ENCODE measurements around the gene LTB4R2.
"Not testable (repeated sequence)": the region's sequence is repeated elsewhere in the genome, so short reads cannot be mapped to it uniquely, and the experiment has no call there.

LTB4R2 gene

DNA sequence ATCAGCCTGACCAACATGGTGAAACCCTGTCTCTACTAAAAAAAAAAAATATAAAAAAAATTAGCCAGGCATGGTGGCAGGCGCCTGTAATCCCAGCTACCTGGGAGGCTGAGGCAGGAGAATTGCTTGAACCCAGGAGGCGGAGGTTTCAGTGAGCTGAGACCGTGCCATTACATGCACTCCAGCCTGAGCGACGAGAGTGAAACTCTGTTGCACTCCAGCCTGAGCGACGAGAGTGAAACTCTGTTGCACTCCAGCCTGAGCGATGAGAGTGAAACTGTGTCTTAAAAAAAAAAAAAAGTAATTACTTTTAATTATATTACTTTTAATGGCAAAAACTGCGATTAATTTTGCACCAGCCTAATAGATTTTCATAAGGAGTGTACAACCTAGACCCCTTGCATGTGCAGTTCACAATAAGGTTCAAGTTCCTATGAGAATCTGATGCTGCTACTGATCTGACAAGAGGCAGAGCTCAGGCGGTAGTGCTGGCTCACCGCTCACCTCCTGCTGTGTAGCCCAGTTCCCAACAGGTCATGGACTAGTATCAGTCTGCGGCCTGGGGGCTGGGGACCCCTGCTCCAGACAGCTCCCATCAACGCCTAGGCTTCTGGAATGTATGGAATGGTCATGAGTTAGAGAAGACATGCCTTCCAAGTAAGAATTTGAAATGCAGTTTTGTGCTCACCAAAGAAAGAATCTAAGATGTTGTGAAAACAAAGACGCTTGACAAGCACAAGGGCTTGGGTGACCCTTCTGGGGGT lies 11.5 kb downstream of the LTB4R2 start:
- no peak for DNase-seq (ENCODE audit: low spot score)

DNA sequence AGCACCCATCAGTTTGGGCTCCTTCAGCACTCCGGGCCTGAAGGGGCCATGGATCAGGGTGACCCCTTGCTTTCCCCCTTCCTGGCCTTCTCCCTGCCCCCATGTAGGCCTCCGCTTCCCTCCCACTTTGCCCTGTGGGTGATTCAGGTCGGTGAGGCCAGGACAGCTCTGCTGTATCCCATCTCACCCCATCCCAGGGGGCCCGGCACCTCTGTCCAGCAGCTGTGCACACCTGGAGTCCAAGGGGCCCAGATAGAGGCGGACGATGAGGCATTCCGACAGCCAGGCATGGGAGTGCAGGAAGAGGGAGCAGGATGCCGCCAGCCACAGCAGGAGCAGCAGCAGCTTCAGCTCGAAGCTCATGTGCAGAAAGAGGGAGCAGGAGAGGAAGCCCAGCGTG lies 12.7 kb downstream of the LTB4R2 start:
- no peak for DNase-seq (ENCODE audit: low spot score)

DNA sequence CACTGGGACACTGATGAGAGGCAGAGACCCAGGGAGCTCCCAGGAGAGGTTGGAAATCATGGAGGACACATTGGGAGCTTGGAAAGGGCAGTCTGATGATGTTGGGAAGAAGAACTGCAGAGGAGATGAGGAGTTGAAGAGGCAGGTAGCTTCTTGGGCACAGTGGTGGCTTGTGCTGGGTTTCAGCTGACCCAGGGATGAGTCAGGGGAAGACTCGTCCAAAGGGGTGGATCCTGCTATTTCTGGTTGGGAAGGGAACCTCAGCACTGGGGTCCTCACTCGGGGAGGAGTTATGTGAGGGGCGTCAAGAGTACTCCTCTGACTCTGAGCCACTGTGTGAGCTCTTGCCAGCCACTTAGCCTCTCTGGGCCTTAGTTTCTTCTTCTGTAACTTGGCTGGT lies 13.4 kb downstream of the LTB4R2 start:
- DNase-seq (ENCODE audit: low spot score) = no peak

DNA sequence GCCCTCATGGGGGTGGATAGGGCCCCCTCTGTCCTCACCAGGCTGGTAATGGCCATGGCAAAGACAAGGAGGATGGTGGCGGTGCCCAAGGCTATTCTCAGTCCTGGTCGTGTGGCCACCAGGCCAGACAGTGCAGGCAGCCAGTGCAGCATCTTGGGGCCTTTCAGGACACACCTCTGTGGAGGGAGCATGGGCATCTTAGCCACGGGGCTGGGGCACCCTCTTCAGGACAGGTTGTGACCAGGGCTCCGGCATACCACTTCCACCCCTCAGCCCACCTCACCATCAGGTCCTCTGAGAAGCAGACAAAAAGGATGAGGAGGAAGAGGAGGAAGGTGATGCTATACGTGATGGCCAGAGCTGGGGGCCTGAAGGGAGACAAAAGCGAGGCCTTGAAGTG lies 14.1 kb downstream of the LTB4R2 start:
- DNase-seq (ENCODE audit: low spot score) = no peak

DNA sequence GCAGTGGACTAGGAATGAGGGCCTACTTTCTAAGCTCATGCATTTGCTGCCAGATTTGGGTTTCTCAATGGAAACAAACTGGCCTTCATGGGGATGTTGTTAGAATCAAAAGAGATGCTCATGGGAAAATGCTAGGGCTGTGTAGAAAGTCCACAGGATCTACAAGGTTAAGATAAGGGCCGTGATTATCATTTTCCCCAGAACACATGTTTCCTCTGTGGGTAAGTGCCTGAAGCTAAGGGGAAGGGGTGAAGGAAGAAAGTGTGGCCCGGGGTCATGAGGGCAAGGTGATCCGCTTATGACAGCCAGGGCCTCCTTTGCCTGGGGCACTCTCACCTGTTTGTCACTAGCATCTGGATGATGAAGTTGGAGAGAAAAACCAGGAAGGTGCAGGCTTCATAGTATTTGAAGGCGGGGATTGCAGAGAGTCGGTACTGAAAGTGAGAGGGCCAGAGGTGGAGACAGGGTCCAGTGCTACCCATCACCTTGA lies 15.1 kb downstream of the LTB4R2 start:
- DNase-seq (ENCODE audit: low spot score) = no peak

DNA sequence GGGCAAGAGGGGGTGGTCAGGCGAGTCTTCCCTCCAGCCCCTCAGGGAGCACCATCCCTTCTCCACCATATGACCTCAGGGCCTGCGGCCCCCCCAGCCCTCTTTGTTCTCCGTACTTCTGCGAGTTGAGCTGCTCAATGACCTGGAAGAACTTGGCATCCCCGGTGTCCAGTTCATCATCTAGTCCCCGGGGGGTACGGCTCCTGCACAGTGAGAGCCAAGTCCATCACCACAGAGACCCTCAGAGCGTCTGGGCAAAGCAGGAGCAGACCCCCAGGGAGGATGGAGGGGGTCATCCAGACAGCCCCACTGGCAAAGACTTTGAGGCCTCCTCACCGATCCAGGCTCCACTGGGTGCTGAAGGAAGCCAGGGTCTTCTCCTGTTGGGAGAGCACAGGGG lies 16.0 kb downstream of the LTB4R2 start:
- no peak for DNase-seq (ENCODE audit: low spot score)

DNA sequence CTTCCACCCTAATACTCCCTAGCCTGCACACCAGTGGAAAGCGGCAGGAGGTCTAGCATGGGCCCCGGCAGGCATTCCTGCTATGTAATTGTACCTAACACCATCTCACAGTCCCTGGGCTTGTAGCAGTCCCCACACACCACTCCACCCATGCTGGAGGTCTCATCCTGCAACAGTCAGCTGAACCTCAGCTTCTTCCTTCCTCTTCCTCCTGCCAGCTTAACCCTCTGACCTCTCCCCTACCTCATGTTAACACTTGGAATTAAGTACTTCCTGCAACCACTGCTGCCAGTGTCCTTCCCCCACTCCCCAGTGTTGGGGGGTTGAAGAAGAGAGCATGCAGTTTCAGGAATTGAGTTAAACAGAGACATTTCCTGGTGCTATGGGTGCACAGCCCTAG lies 17.4 kb downstream of the LTB4R2 start:
- DNase-seq (ENCODE audit: low spot score) = no peak

DNA sequence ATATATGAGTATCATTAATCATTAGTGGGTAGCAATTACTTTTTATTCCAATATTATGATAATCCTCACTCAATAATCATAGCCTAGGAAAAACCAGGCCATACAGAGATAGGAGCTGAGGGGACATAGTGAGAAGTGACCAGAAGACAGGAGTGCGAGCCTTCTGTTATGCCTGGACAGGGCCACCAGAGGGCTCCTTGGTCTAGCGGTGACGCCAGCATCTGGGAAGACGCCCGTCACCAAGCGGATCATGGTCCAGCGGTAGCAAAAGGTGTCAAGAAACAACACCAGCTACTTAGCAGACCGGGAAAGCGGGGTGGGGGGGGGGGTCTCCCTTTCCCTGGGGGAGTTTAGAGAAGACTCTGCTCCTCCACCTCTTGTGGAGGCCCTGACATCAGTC lies 18.0 kb downstream of the LTB4R2 start:
- not testable (repeated sequence) for DNase-seq (ENCODE audit: low spot score)

DNA sequence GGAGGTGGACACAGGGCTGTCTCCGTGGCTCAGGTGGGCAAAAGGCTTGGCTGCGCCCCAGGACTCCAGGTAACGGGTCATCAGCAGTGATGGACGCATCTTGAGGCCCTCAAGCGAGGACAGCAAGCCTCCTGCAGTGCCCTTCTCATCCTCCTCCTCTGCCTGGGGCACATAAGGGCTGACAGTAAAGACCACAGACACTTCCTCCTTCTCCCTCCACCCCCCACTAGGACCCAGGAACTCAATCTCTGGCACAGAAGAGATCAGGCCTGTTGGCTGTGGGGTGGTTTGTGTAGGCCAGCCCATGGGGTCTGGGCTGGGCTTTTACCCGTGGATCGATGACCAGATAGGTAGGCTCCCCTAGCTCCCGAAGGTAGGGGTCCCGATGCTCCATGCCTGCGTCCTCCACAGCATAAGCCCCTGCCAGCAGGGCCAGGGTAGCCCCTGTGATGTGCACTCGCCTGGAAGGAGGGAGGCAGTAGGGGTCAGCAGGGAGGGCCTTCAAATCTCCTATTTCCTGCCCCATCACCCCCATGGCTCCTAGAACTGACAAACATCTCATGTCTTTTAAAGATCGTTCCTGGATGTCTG lies 19.2 kb downstream of the LTB4R2 start:
- no peak for DNase-seq (ENCODE audit: low spot score)

DNA sequence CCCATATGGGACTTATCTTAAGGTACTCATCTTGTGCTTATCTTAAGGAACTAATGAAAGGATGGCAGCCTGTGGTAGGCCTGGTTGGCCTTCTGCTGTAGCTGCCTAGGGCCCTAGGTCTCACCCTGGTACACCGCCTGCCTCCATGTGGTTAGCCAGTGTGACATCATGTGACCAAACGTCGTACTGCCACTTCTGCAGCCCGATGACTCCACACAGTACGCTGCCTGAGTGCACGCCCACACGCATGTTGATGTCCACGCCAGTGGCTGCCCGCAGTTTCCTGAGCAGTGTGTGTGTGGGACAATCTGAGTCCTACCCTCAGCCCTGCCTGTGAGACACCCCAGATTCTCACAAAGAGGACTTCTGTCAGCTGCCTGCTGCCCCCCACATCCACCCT lies 19.8 kb downstream of the LTB4R2 start:
- no peak for DNase-seq (ENCODE audit: low spot score)

DNA sequence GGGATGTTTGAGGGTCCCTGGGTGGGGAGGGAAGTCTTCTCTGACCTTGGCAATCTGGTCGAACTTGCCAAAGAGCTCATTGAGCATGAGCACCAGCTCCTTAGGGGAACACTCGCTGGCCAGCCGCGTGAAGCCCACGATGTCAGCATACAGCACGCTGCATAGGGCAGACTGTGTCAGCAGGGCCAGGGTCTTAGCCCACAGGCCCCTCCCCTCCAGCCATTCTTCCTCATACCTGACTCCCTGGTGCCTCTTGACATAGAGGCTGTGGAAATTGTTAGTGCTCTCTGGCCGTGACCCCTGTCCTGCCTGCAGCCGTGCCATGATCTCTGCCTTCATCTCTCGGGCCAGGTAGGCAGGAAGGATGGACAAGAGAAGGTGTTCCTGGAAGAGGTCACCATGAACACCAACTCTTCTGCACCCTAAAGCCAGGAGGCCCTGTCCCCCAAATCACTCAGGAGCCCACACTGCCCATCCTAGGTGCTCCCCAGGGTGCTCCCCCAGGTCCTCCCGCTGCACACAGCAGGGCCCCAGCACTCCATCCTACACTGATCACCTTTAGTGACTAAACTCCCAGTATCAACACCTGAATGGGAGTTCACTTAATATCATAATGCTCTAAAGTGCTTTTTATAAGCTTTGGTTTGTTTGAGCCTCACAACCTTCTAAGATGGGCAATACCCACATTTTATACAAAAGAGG lies 21.2 kb downstream of the LTB4R2 start:
- no peak for DNase-seq (ENCODE audit: low spot score)

DNA sequence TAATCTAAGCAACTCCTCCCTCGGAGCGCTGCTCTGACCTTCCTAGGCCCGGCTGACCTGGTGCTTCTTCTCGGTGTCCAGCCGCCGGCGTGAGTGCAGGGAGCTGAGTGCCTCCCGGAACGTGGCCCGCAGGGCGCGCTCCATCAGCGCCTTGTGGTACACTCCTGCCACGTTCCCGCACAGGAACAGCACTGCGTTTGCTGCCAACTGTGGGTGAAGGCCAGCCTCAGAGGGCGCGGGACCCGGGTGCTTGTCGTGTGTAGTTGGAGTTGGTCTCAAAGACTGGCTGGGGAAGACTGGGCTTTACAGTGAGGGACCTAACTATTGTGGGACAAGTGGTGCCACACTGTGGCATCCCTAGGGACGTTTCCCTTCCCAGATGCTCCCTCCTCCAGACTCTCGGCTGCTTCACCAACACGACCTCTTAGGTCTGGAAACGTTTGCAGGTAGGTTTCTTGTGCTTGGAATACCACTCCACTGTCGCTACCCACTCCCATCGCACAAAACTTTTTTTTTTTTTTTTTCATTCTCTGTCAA lies 21.9 kb downstream of the LTB4R2 start:
- DNase-seq (ENCODE audit: low spot score) = no peak

DNA sequence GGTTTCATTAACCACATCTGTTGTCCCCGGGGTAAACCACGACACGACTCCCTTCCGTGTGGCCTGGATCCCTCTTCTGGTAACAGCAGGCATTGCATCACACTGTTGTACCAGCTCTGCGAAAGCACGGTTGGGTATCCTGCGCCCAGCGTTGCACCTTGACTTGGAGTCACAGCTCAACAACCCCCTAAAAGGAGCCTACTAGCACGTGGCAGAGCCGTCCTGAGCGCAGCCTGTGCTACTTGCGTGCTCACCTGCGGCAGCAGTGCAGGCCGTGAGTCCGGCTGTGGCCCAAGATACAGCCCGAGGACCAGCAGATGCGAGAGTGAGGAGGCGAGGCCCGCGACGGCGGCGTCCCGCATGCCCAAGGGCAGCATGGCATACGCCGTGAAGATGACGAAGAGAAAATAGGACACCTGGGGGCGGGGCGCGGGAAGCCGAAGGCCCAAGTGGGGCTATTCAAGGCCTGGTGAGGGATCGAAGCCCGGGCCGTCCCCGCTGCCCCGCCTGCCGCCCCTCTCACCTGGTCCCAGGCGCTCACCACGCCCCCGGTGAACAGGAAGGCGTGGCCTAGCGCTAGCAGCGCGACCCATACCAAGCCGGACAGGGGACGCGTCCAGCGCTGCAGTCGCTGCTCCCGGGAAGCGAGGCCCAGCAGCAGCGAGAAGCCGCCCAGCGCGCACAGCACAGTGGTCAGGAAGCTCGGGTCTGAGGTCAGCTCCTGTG lies 22.5 kb downstream of the LTB4R2 start:
- peak; percentile 84 for DNase-seq (ENCODE audit: low spot score)

DNA sequence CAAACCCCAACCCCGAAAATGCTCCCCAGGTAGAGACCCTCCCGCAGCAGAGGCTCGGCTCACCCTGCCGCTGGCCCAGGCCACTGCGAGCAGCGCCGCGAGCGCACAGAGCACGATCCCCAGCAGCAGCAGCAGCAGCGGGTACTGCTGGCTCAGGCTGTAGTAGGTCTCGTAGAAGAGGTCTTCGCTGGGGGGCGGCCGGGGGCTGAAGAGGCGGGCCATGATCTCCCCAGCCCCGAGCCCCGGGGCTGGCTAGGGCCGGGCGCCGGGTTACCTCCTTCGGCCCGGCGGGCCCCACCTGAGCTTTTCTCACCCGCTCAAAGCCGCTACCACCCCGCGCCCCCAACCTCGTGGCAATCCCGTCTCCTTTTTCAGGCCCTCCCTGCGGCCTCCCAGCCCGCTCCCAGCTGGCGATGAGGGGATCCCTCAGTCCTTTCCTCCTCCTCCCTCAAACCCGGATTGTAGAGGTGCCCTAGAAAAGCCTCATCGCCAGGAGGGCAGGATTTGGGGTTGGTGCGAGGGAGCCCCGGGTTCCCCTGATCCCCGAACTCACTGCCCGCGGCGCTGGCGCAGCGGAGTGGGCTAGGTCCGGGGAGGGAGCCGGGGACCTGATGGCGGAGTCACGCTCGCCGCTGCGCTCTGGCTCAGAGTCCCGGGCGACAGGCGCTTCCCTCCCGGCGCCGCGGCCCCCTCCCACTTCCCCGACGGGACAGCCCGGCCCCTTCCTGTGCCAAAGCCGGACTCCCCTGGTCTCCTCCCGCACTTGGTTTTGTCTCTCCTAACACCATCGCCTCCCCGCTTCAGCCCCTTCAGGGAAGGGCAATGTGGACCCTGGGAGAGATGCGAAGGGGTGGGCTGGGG lies 24.7 kb downstream of the LTB4R2 start, which contains the start of gene ADCY4:
Gene ADCY4 (minus strand): TSS at position 641 of the 861 bp plus-strand sequence. CDS start 419 bp downstream, at position 222.
- DNase-seq (ENCODE audit: low spot score) = no peak

DNA sequence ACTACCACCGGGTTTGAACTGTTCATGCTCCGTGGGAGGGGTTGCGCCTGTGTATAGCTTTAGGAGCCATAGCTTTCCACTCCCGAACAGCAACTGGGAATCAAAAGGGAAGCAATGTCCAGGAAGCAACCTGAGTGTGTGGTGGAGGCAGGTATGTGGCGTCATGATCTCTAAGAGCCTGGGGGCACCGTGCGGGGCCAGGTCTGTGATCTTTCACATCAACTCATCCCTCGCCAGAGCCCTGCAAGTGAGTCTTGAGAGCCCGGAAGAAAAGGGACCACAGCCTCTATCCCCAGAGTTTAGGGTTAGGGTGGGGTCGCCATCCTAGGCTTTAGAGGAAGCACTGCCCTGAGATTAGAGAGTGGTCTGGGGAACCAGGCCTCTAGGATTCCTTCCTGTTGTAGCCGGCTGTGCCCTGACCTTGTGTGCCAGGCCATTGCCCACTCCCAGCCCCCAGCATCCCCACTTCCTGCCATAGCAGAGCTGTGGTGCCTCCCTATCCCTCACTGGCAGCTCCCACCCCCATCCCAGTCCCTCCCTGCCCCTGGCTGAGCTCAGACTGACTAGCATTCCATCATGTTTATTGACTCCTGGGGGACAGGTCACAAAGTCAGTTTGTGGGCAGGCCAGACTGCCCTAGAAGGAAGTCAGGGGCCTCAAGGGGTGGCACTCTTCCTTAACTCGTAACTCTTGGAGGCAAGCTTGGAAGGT lies 25.7 kb downstream of the LTB4R2 start:
- DNase-seq (ENCODE audit: low spot score) = no peak

DNA sequence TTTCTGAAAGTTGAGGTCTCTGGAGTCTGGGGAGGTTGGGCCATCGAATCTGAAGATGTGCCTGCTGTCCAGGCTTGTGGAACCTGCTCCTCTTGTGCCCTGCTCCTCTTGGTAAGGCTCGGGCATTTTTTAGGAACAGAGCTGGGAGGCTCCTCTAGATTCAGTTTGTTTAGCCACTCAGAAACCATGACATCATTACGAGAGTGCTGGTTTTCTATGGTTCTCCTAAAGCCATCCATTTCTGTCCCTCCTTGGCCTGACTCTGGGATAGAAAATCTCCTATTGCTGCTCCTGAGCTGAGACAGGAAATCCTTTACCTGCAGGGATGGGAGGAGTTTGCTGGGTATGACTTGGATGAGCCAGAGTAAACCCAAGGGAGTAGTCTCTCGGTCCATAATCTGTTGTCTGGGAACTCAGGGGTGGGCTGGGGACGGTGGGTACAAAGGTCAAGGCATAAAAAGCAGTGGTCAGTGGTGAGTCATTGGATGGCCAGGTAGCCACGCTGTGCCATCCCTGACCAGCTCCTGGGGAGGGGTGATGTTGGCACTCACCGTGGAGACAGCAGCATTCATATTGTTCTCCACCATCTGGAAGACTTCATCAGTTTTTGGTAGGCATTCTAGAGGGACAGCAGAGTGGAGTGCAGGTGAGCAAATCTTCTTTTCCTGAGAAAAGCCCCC lies 27.3 kb downstream of the LTB4R2 start:
- DNase-seq (ENCODE audit: low spot score) = no peak

DNA sequence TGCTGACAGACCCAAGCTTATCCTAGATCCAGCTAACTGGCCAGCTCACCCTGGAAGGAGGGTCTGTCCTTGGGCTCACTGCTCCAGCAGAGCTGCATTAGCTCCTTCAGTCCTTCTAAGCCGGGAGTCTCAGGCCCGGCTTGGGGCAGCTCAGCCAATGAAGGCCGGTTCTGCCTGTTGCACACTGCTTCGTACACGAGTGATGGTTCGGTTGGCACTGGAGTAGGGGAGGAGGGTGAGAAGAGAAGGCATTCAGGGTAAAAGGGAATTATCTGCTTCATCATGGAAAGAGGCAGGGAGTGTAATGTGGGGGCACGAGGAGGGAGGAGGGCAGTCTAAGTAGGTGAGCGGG lies 27.9 kb downstream of the LTB4R2 start:
- no peak for DNase-seq (ENCODE audit: low spot score)

DNA sequence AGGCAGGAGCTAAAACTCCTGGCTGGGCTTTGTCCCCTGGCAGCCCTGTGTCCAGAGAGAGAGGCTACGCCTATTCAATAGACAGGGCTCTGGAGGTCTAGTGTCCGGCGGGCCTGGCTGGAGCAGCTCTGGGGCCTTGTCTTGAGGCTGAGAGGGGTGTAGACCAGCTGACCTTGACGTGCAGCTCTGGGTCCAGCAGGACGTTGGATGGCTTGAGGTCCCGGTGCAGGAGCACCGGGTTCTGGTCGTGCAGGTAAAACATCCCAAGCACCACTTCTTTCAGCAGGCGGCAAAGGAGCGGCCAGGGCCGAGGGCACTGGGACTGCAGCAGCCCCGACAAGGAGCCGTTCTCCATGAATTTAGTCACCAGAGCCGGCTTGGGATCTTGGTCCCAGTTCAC lies 28.9 kb downstream of the LTB4R2 start:
- DNase-seq (ENCODE audit: low spot score) = no peak

DNA sequence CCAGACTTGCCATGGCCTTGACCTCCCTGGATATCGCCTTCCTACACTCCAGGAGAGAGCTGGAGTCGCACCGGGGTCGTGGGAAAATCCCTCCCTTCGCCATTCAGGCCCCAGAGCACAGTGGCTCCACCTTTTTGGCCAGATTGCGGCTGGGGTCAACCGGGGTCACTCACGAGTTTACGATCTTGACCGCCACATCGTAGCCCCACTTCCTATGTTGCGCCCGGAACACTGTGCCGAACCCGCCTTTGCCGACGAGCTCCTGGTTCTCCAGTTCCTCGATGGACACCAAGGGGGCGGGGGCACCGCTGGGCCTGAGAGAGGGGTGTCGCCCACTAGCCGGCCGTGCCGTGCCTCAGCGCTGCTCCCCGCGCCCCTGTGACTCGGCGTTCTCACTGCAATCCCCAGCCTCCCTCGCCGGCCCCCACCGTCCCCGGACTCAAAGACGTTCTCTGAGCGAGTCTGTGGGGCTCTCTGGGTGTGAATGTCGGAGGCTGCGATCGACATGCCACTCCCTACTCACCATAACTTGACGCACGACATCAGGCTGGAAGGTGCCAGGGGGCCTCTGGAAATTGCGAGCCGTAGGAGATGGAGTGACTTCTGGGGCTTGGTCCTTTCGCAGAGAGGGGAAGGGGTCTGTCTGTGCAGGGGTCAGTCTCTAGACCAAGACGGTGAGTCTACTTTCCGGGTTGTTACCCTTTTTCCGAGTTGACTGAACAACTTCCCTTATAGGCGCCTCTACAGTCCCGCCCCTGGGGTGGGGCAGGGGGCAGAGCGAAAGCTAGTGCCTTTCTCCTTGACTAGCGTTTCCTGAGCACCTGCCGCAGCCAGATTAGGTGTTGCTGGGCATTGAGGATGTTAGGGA lies 29.6 kb downstream of the LTB4R2 start, which contains the start of gene RIPK3:
Gene RIPK3 (minus strand): TSS at position 708 of the 868 bp plus-strand sequence. CDS start 165 bp downstream, at position 543.
- DNase-seq (ENCODE audit: low spot score) = no peak

All from D341Med (cell line).